Progenitor cell of endocrine pancreas (in vitro differentiated cells): ENCODE results near the gene TDRD15. TPM values are rescaled to one million over a fixed set of nuclear protein-coding genes. Genes with fewer than 3 reads are reported as not detected.

Source experiments
- DNase-seq: peaks from one replicate; pipeline ENCODE4 v3.0.0; 2021; ENCODE audit warnings: low spot score; ENCODE audit not compliant: unreplicated experiment
- H3K27ac Mint-ChIP-seq: 2 replicates; pipeline ENCODE4 v1.8.0; 2021; ENCODE audit warnings: mild to moderate bottlenecking, moderate library complexity, mixed read lengths
- H3K27me3 Mint-ChIP-seq: 2 replicates; pipeline ENCODE4 v1.8.0; 2021; ENCODE audit warnings: mixed read lengths
- H3K36me3 Mint-ChIP-seq: 2 replicates; pipeline ENCODE4 v1.8.0; 2022; ENCODE audit warnings: mixed read lengths; ENCODE audit not compliant: insufficient read depth
- H3K4me1 Mint-ChIP-seq: 2 replicates; pipeline ENCODE4 v1.8.0; 2021; ENCODE audit warnings: low read depth, mixed read lengths
- H3K4me3 Mint-ChIP-seq: 2 replicates; pipeline ENCODE4 v1.8.0; 2021; ENCODE audit warnings: low read depth, mild to moderate bottlenecking, moderate library complexity, mixed read lengths
- H3K9me3 Mint-ChIP-seq: 2 replicates; pipeline ENCODE4 v1.8.0; 2021; ENCODE audit warnings: low read depth, mixed read lengths
- CTCF ChIP-seq: fragments of 200-600 bp; sonication (generic); IDR thresholded peaks from one replicate; pipeline ENCODE4 v1.5.0; 2021; ENCODE audit warnings: antibody characterized with exemption, mild to moderate bottlenecking; ENCODE audit not compliant: unreplicated experiment
- long read RNA-seq: library from polyadenylated mRNA; unstranded; transcript quantifications from one replicate; pipeline ENCODE4 v2.0.0, GENCODE V29; 2020
- total RNA-seq: library from RNA; stranded (reverse); gene quantifications from 2 replicates; pipeline ENCODE4 v1.2.1, GENCODE V29; 2021

TDRD15 gene
- total RNA-seq, result 0.04 TPM in 1 of 2 replicates, not detected in the other
- long read RNA-seq, result 0 reads

GRCh38 chr2:21123473-21124393, at the start of gene TDRD15:
Gene TDRD15 (plus strand): TSS chr2:21123968. CDS start chr2:21137468, 13,500 bp downstream.
- Mint-ChIP-seq H3K9me3 (peaks cover 4% of the 10 kb centered on the region), H3K27ac (no peak within 1 kb of the TSS), H3K27me3 (no peaks in the 10 kb centered on the region), H3K36me3 (no peaks in the 10 kb centered on the region), H3K4me1 (no peaks in the 10 kb centered on the region), H3K4me3 (no peak within 1 kb of the TSS)
- no peak for DNase-seq
- TF ChIP-seq CTCF, result no peak

- Mint-ChIP-seq H3K4me1 (no peaks in the 10 kb centered on the region), H3K27me3 (no peaks in the 10 kb centered on the region), H3K4me3 (no peak overlapping the region), H3K27ac (no peak overlapping the region), H3K9me3 (peaks cover 10% of the 10 kb centered on the region), H3K36me3 (no peaks in the 10 kb centered on the region)
- TF ChIP-seq CTCF, result no peak
- DNase-seq, result no peak
These were observed 45.5 kb upstream of the TDRD15 start for GRCh38 chr2:21078296-21078695.

- TF ChIP-seq CTCF, result no peak
- H3K4me1 Mint-ChIP-seq, result no peaks in the 10 kb centered on the region
- no peak overlapping the region for H3K4me3 Mint-ChIP-seq
- no peak for DNase-seq
- no peaks in the 10 kb centered on the region for H3K27me3 Mint-ChIP-seq
- peaks cover 6% of the 10 kb centered on the region for H3K9me3 Mint-ChIP-seq
- H3K36me3 Mint-ChIP-seq, result no peaks in the 10 kb centered on the region
- no peak overlapping the region for H3K27ac Mint-ChIP-seq
These were observed 40.3 kb upstream of the TDRD15 start for GRCh38 chr2:21083482-21083881.

- no peak for DNase-seq
- no peaks in the 10 kb centered on the region for H3K36me3 Mint-ChIP-seq
- no peaks in the 10 kb centered on the region for H3K27me3 Mint-ChIP-seq
- no peaks in the 10 kb centered on the region for H3K4me1 Mint-ChIP-seq
- peaks cover 4% of the 10 kb centered on the region for H3K9me3 Mint-ChIP-seq
- no peak overlapping the region for H3K27ac Mint-ChIP-seq
- H3K4me3 Mint-ChIP-seq, result no peak overlapping the region
- TF ChIP-seq CTCF, result no peak
These were observed 39.4 kb upstream of the TDRD15 start for GRCh38 chr2:21084401-21084800.

GRCh38 chr2:21092308-21092869, 31.4 kb upstream of the TDRD15 start:
- Mint-ChIP-seq H3K27me3 (peaks cover 2% of the 10 kb centered on the region), H3K27ac (peak overlapping the region; percentile 15), H3K36me3 (no peaks in the 10 kb centered on the region), H3K4me3 (no peak overlapping the region), H3K4me1 (peaks cover 27% of the 10 kb centered on the region), H3K9me3 (peaks cover 3% of the 10 kb centered on the region)
- no peak for TF ChIP-seq CTCF
- DNase-seq, result no peak
